KOPT-K1 (cell line): ENCODE data around the gene AMPD1.

Source experiments
- H3K27ac ChIP-seq: fragments of 200-600 bp; sonication (generic); 2 replicates; pipeline ENCODE4 v1.5.1; 2016; ENCODE audit warnings: antibody characterized with exemption, mild to moderate bottlenecking, low read depth, low read length; ENCODE audit not compliant: poor library complexity, severe bottlenecking
- H3K36me3 ChIP-seq: fragments of 200-600 bp; sonication (generic); 2 replicates; pipeline ENCODE4 v1.5.1; 2017; ENCODE audit warnings: antibody characterized with exemption, mild to moderate bottlenecking, low read length, moderate library complexity; ENCODE audit not compliant: insufficient read depth
- H3K9me3 ChIP-seq: fragments of 200-600 bp; sonication (generic); 2 replicates; pipeline ENCODE4 v1.5.1; 2017; ENCODE audit warnings: antibody characterized with exemption, low read length, mild to moderate bottlenecking; ENCODE audit not compliant: insufficient read depth, poor library complexity, severe bottlenecking

AMPD1 gene

DNA sequence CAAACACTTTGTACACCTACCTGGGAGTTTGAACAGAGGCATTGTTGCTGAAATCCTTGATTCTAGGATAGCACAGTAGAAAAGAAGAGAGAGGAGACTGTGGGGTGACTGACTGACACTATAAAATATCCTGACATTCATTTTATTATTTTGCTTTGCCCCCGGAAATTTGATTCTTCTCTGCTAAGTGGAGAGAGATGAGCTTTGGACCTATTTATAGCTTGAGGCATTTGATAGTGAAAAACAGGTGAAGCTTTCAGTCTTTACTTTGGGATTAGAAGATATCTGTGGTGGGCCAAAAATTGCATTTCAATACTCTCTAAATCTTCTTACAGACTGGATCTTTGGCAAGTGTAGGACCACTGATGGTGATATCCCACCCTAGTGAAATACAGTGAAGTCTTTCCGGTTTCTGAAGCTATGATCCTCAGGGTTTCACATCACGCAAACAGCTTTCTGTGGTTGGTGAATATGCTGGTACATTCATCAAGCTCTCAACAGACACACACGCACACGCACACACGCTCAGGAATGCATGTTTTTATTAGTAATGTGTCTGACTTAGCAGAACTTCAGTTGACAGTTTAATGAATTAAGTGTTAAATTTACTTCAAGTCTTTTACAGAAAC, at the start of gene AMPD1:
TSS of gene AMPD1 (minus strand) at position 117 of the 629 bp plus-strand sequence. CDS start at position 42, 75 bp downstream.
- no peaks in the 10 kb centered on the region for H3K9me3 ChIP-seq
- no peaks in the 10 kb centered on the region for H3K36me3 ChIP-seq
- H3K27ac ChIP-seq, result no peak within 1 kb of the TSS

DNA sequence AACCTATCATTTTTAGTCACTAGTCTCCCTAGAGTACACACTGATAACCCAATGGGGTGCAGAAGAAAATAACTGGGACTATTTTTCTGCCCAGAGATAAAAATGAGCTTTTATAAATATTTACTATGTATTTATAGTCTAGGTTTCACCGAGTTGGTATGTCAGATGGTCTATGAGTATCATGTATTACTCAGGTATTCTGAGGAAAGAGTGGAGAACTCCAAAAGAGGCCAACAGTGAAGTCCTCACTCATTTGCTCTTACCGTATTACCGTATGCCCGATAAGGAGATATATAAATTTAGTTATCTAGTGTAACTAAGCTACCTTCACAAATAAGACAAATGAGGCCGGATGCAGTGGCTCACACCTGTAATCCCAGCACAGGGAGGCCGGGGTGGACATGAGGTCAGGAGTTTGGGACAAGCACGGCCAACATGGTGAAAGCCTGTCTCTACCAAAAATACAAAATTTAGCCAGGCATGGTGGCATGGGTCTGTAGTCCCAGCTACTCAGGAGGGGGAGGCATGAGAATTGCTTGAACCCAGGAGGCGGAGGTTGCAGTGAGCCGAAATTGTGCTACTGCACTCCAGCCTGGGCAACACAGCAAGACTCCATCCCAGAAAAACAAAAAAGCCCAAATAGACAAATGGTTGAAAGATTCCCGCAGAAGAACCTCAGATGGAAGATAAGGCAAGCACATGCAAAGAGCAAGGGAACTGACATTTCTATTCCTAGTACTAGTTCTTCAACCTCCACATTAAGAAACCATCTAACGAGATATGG, 46.8 kb upstream of the AMPD1 start:
- Histone ChIP-seq H3K36me3 (peaks cover 100% of the 10 kb centered on the region), H3K9me3 (no peaks in the 10 kb centered on the region)

DNA sequence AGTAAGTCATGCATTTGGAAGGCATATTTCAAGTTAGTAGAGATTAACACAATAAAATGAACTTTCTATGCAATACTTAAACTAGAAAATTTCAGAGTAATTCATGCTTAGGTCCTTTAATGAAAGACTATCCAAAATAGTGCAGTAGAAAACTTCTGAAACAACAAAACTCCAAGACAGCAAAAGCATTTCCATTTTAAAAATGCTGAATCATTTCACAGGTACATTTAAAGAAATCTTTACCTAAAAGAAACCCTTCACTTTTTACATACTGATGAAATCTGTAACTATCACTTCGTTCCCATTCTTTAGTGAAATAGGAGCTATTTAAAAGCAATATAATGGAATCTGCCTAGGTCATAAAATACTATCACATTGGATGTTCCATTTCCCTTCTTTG, 45.0 kb upstream of the AMPD1 start:
- H3K36me3 ChIP-seq, result peaks cover 100% of the 10 kb centered on the region
- H3K9me3 ChIP-seq, result no peaks in the 10 kb centered on the region
- no peak overlapping the region for H3K27ac ChIP-seq

More for the DNA sequence above, 46.8 kb upstream of the AMPD1 start:
- H3K27ac ChIP-seq, result no peak overlapping the region

DNA sequence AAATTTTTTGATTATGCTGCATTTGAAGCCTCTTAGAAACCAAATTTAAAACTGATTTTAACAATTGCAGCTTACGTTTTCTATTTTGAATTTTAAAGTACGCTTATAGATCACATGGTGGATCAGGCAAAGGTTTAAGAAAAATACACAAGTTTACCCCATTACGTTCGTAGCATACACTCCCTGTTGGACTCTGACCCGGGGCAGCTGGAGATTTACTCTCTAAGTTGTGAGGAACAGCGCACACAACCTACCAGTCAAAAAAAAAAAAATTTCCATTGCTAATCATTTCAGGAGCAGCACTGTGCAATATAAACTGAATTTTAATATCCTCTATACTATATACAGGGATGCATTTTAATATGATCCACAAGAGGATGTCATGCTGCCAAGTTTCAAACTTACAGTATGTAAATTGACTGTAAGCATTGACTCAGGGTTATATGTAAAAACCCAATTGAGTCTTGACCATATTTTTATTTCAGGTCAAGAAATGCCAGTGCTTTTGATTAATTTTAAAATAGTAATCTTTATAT, 42.0 kb upstream of the AMPD1 start:
- Histone ChIP-seq H3K9me3 (no peaks in the 10 kb centered on the region), H3K36me3 (peaks cover 100% of the 10 kb centered on the region), H3K27ac (no peak overlapping the region)

DNA sequence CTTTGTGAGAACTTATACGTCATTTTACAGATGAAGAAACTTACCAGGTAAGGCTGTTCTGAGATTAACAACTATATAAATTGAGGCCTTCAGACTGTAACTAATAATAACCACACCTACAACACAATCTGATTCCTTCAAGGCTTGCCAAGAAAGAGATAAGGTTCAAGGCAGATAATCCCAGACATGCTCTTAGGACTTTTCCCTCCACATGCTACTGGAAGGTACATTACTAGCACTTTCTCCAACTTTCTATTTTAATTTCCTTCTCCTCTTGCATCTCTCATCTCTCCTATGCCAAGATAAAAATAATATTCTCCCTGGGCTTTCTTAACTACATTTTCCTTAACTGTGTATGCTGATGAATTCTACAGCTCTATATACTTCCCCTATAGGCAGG, 40.1 kb upstream of the AMPD1 start:
- Histone ChIP-seq H3K9me3 (no peaks in the 10 kb centered on the region), H3K27ac (no peak overlapping the region), H3K36me3 (peaks cover 100% of the 10 kb centered on the region)

DNA sequence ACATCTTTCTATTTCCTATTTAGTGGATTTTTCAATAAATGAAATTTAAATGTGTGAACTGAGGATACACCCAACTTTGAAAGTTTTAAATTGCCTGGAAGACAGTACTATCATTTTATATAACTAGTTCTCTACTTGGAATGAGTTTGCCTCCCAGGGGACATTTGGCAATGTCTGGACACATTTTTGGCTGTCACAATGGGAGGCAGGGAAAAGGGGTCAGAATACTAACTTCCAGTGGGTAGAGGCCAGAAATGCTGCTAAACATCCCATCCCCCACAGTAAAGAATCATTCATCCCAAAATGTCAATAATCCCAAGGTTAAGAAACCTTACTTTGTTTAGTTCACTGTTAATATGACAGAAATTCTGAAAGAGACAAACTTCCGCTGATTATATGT, 34.4 kb upstream of the AMPD1 start:
- no peaks in the 10 kb centered on the region for H3K9me3 ChIP-seq
- peaks cover 100% of the 10 kb centered on the region for H3K36me3 ChIP-seq

DNA sequence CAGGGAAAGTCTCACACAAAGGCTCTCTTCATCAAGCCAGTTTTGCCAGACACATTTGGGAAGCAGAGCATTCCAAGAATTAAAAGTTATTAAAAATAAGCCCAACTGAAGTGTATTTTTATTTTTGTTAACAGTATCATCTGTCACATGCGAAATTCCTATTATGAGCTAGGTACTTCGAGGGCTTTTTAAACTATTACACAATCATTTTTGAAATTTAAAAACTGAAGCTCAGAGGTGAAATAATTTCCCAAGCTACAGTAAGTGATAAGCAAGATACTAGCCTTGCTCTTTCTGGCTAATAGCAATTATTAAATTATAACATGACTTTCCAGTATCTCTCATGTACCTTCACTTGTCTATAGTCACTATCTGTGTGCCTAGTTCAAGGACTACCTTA, 33.2 kb upstream of the AMPD1 start:
- Histone ChIP-seq H3K27ac (no peak overlapping the region), H3K36me3 (peaks cover 100% of the 10 kb centered on the region), H3K9me3 (no peaks in the 10 kb centered on the region)

More for the DNA sequence above, 34.4 kb upstream of the AMPD1 start:
- no peak overlapping the region for H3K27ac ChIP-seq

DNA sequence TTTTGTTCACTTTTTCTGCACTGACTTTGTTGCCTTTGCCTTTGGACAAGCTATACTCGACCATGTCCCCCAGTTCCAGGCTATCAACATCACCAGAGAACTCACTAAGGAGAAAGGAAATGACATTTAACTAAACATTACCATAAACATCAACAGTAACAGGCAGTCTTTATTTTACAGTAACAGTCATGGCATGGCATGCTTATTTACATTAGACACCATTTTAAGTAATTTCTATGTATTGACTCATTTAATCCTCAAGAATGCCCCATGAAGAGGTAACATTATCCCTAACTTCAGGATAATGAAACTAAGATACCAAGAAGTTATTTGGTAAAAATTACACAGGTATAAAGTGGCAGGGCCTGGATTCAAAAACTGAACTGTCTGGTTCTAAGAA, 29.9 kb upstream of the AMPD1 start:
- H3K9me3 ChIP-seq, result no peaks in the 10 kb centered on the region
- H3K36me3 ChIP-seq, result peaks cover 100% of the 10 kb centered on the region
- no peak overlapping the region for H3K27ac ChIP-seq

DNA sequence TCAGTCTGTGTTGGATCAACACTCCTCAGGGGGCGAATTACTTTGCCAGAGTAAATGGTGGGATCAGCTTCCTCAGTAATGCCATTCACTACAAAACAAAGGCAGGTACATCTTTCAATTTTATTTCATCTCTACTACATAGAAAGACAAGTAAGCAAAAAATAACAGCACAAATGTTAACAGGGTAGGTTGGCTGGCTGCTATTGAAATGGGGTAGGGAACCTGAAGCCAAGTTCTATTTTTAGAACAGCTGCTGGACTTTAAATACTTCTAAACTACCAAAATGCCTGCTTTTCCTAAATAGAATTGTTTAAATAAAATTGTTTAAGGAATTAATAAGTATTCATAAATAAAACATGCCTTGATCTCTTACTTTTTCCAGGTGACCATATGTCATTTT, 28.6 kb upstream of the AMPD1 start:
- Histone ChIP-seq H3K9me3 (no peaks in the 10 kb centered on the region), H3K36me3 (peaks cover 100% of the 10 kb centered on the region), H3K27ac (no peak overlapping the region)

DNA sequence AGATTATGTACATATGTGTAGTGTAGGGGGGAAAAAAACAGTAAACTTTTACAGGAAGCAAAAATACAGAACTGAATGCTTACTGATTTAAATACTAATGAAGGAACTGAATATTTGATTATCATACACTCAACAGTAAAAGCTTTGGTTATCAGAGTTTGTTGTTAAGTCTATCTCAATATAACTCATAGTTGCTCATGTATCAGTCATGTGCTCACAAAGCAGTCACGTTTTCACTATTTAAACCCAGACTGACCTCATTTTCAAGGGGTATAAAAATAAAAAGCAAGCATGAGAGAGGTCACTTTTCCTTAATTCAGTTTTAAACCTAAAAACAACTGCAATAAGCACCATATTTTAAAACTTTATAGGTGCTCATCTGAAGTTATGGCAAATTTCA, 28.1 kb upstream of the AMPD1 start:
- Histone ChIP-seq H3K27ac (no peak overlapping the region), H3K9me3 (no peaks in the 10 kb centered on the region), H3K36me3 (peaks cover 100% of the 10 kb centered on the region)

DNA sequence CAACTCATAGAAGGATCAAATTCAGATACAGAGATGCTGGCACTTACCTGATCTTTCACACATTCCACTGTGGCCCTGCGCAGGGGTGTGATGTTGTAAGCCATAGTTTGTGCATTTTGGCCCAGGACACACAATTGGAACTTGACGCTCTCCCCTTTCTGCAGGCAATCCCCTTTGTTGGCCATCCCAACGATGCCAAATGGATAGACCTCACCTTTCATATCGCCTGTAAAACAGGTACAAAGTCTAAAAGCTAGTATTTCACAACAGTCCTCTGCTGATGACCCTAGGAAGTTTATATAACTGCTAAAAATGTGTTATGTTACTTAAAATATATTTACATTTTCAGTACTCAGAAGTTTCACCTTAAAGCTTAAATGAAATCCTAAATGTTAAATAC, 25.1 kb upstream of the AMPD1 start:
- Histone ChIP-seq H3K9me3 (no peaks in the 10 kb centered on the region), H3K27ac (no peak overlapping the region), H3K36me3 (peaks cover 87% of the 10 kb centered on the region)

DNA sequence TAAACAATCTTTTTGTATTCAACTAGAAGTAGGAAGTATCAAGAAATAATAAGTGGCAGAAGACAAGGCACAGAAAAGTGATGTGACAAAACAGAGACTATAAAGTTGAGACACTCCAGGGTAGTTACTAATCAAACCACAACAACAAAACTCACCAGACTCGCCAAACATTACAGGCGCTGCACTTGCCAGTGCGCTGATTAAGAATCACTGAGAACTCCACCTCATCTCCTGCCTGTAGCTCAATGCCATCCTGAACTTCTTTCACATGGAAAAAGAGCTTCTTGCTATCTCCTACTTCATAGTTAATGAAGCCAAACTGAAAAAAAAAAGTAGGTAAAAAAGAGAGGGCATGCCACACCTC, 24.1 kb upstream of the AMPD1 start:
- Histone ChIP-seq H3K9me3 (no peaks in the 10 kb centered on the region), H3K27ac (no peak overlapping the region), H3K36me3 (peaks cover 78% of the 10 kb centered on the region)

DNA sequence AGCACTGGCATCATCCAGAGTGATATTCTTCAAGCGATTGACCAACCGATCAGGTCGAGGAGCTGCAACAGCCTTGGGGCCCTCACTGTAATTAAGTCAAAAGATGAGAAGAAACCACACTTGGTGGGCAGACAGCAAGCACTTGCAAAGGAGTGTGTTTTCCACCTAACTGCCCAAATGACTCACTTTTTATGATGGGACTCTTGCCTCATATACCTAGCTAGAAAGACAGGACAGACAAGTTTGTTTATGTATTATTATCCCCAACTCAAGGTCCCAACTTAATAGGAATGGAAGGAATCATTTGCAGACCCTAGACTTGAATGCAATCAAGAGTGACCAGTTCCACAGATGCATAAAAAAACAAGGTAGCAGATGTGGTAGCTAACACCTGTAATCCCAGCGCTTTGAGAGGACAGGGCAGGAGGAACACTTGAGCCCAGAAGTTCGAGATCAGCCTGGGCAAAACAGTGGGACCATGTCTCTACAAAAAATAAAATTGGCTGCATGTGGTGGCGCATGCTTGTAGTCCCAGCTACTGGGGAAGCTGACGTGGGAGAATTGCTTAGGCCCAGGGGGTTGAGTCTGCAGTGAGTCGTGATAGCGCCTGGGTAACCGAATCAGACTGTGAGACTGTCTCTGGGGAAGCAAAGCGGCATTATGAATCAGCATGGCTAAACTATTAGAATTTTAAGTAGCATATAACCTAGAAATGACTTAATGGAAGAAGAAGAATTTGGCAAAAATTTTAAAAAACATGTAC, 23.5 kb upstream of the AMPD1 start:
- Histone ChIP-seq H3K36me3 (peaks cover 78% of the 10 kb centered on the region), H3K9me3 (no peaks in the 10 kb centered on the region), H3K27ac (no peak overlapping the region)

DNA sequence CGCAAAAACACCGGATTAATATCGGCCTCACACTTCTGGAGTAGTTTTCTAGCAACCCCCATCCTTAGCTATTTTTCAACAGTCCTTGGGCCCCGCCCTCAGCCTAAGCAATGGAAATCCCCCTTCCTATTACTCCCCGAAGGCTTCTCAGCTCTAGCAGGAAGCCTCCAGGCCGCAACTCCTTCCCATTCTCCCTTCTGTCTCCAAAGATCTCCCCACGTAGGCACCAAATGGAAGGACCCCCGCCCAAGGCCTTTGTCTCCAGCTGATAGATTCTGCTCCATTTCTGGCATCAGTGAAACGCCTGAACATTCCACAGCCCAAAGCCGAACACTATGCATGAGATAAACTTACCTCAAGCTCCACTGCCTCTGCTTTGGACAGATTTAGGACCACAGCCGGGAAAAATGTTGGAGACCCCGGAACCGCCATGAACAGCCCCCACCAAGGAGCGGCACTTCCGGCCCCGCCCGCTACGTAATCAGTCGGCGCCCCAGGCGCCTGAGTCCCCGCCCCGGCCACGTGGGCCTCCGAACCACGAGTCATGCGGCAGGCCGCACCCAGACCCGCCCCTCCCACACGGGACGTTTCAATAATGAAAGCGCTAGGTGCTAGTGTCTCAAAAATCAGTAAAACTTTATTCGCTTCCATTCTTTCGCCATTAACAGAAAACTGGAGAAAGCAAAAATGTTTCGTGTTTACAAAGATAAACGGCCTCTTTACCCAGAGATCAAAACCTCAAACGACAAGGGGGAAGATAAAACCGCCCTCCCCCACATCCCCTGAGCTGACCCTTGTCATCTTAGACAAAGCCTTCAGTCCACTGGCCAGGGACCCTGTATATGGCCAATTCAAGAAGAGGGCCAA, 21.2 kb upstream of the AMPD1 start, which contains the start of gene NRAS:
TSS of gene NRAS (minus strand) at position 468 of the 867 bp plus-strand sequence. CDS start 611 bp downstream, outside the sequence.
- Histone ChIP-seq H3K9me3 (no peaks in the 10 kb centered on the region), H3K36me3 (peaks cover 78% of the 10 kb centered on the region), H3K27ac (peak within 1 kb of the TSS; percentile 88)
